SK-N-SH (cell line): ENCODE results near the gene DSCAM. TPM values are rescaled to one million over a fixed set of nuclear protein-coding genes. Genes with fewer than 3 reads are reported as not detected.

Experiments used
- CTCF ChIA-PET: fragments of 300-600, 350-600 bp; formaldehyde crosslinking; extraction: SDS; loops from one replicate; lab custom pipeline; 2021; lab: Yijun Ruan, JAX
- POLR2A ChIA-PET: fragments of 350-600 bp; sonication (Branson Sonifier 250); formaldehyde crosslinking; extraction: SDS; loops from one replicate; lab custom pipeline; 2020; ENCODE audit warnings: antibody characterized with exemption, inconsistent platforms; lab: Yijun Ruan, JAX
- DNase-seq: peaks from one replicate; pipeline ENCODE4 v3.0.0; 2012
- H2AFZ ChIP-seq: fragments of 200-600 bp; sonication (generic); 2 replicates; pipeline ENCODE4 v1.8.1; 2016; ENCODE audit warnings: antibody characterized with exemption, mild to moderate bottlenecking, low read depth
- H3F3A ChIP-seq: fragments of 200-600 bp; sonication (generic); replicated peaks from 2 replicates; pipeline ENCODE3; 2016; ENCODE audit warnings: antibody characterized with exemption, mild to moderate bottlenecking; ENCODE audit not compliant: insufficient read depth
- H3K27ac ChIP-seq, 2 experiments: fragments of 200-500 bp in 1 of 2; fragments of 200-600 bp in 1 of 2; sonication (Bioruptor generic) in 1 of 2; sonication (generic), shearing (Covaris generic) in 1 of 2; 2 replicates each; pipeline versions ENCODE4 v1.5.1 to v1.6.1; 2014 to 2016; ENCODE audit warnings: low read depth in 2 of 2, inconsistent platforms in 1 of 2, low read length in 1 of 2, mild to moderate bottlenecking in 1 of 2, mixed read lengths in 1 of 2
- H3K27me3 ChIP-seq: fragments of 200-600 bp; sonication (generic), shearing (Covaris generic); 2 replicates; pipeline ENCODE4 v1.6.1; 2016; ENCODE audit warnings: mixed run types; ENCODE audit not compliant: insufficient read depth
- H3K36me3 ChIP-seq, 2 experiments: fragments of 200-500 bp in 1 of 2; fragments of 200-600 bp in 1 of 2; sonication (Bioruptor generic) in 1 of 2; sonication (generic) in 1 of 2; replicated peaks in 1 of 2; 2 replicates each; pipeline versions ENCODE3 to v1.5.1; 2014 to 2016; ENCODE audit warnings: low read length in 1 of 2, mild to moderate bottlenecking in 1 of 2; ENCODE audit not compliant: insufficient read depth in 2 of 2, control insufficient read depth in 1 of 2
- H3K4me1 ChIP-seq, 2 experiments: fragments of 200-500 bp in 1 of 2; fragments of 200-600 bp in 1 of 2; sonication (Bioruptor generic) in 1 of 2; sonication (generic), shearing (Covaris generic) in 1 of 2; 2 replicates each; pipeline versions ENCODE4 v1.5.1 to v1.6.1; 2014 to 2016; ENCODE audit warnings: low read depth in 1 of 2, low read length in 1 of 2, mixed run types in 1 of 2; ENCODE audit not compliant: insufficient read depth in 2 of 2, control insufficient read depth in 1 of 2
- H3K4me2 ChIP-seq: fragments of 200-600 bp; sonication (generic), shearing (Covaris generic); 2 replicates; pipeline ENCODE4 v1.6.1; 2017; ENCODE audit warnings: mixed run types
- H3K4me3 ChIP-seq, 2 experiments: fragments of 200-500 bp in 1 of 2; fragments of 200-600 bp in 1 of 2; sonication (Bioruptor generic) in 1 of 2; sonication (generic), shearing (Covaris generic) in 1 of 2; 2 replicates each; pipeline versions ENCODE4 v1.5.1 to v1.8.1; 2014 to 2016; ENCODE audit warnings: low read depth in 2 of 2, inconsistent platforms in 1 of 2, low read length in 1 of 2, mild to moderate bottlenecking in 1 of 2, mixed read lengths in 1 of 2, moderate library complexity in 1 of 2
- H3K79me2 ChIP-seq: fragments of 200-600 bp; sonication (generic); 2 replicates; pipeline ENCODE4 v1.8.1; 2017; ENCODE audit warnings: mild to moderate bottlenecking; ENCODE audit not compliant: insufficient read depth
- H3K9ac ChIP-seq: fragments of 200-600 bp; sonication (generic); 2 replicates; pipeline ENCODE4 v1.6.1; 2017; ENCODE audit warnings: mixed run types
- H3K9me2 ChIP-seq: fragments of 200-600 bp; sonication (generic); 2 replicates; pipeline ENCODE4 v1.6.1; 2017; ENCODE audit warnings: mixed run types
- H3K9me3 ChIP-seq: fragments of 200-600 bp; sonication (generic); 2 replicates; pipeline ENCODE4 v1.6.1; 2017; ENCODE audit warnings: mixed run types, mild to moderate bottlenecking, moderate library complexity
- H4K20me1 ChIP-seq: fragments of 200-600 bp; sonication (generic); 2 replicates; pipeline ENCODE4 v1.6.1; 2017; ENCODE audit warnings: mild to moderate bottlenecking, mixed run types; ENCODE audit not compliant: insufficient read depth
- EP300 ChIP-seq, 2 experiments: IDR thresholded peaks; 2 replicates each; pipeline versions ENCODE4 v1.4.0 to v1.6.1; 2012; ENCODE audit warnings: borderline replicate concordance in 1 of 2, low read depth in 1 of 2, low read length in 1 of 2
- EZH2phosphoT487 ChIP-seq: fragments of 200-600 bp; sonication (generic); IDR thresholded peaks from 2 replicates; pipeline ENCODE4 v1.6.1; 2017; ENCODE audit warnings: low read depth, mixed run types, mild to moderate bottlenecking, antibody characterized with exemption, moderate library complexity, borderline replicate concordance
- FOXJ3 ChIP-seq: sonication (generic); formaldehyde crosslinking; IDR thresholded peaks from 2 replicates; pipeline ENCODE4 v1.5.1; 2020; ENCODE audit warnings: mild to moderate bottlenecking, missing genetic modification reagents
- FOXM1 ChIP-seq: IDR thresholded peaks from 2 replicates; pipeline ENCODE4 v1.4.0; 2012; ENCODE audit warnings: low read depth, mild to moderate bottlenecking
- MAX ChIP-seq: IDR thresholded peaks from 2 replicates; pipeline ENCODE4 v1.4.0; 2012; ENCODE audit warnings: low read depth
- MEF2A ChIP-seq: IDR thresholded peaks from 2 replicates; pipeline ENCODE4 v1.4.0; 2012; ENCODE audit warnings: low read depth, borderline replicate concordance
- NRF1 ChIP-seq: IDR thresholded peaks from 2 replicates; pipeline ENCODE4 v1.6.1; 2012; ENCODE audit warnings: low read depth, mild to moderate bottlenecking, low read length
- PBX3 ChIP-seq: IDR thresholded peaks from 2 replicates; pipeline ENCODE4; 2012
- POLR2AphosphoS5 ChIP-seq: IDR thresholded peaks from 2 replicates; pipeline ENCODE4 v1.6.1; 2012; ENCODE audit warnings: low read depth, low read length
- RAD21 ChIP-seq: IDR thresholded peaks from 2 replicates; pipeline ENCODE4 v1.6.1; 2012; ENCODE audit warnings: mild to moderate bottlenecking, low read length
- RFX5 ChIP-seq: IDR thresholded peaks from 2 replicates; pipeline ENCODE4 v1.6.1; 2012; ENCODE audit warnings: mild to moderate bottlenecking, improper control_type of control experiment, low read length
- RXRA ChIP-seq: IDR thresholded peaks from 2 replicates; pipeline ENCODE4 v1.4.0; 2012; ENCODE audit warnings: low read depth, mild to moderate bottlenecking, borderline replicate concordance
- SIN3A ChIP-seq: IDR thresholded peaks from 2 replicates; pipeline ENCODE4 v1.6.1; 2012; ENCODE audit warnings: low read depth, mild to moderate bottlenecking, low read length, moderate library complexity, borderline replicate concordance
- SMC3 ChIP-seq: IDR thresholded peaks from 2 replicates; pipeline ENCODE4 v1.6.1; 2012; ENCODE audit warnings: low read depth, low read length, improper control_type of control experiment
- TCF12 ChIP-seq: IDR thresholded peaks from 2 replicates; pipeline ENCODE4 v1.4.0; 2012
- TEAD4 ChIP-seq: IDR thresholded peaks from 2 replicates; pipeline ENCODE4 v1.4.0; 2012; ENCODE audit warnings: mild to moderate bottlenecking, borderline replicate concordance; ENCODE audit not compliant: insufficient read depth
- YY1 ChIP-seq: IDR thresholded peaks from 2 replicates; pipeline ENCODE4 v1.4.0; 2012; ENCODE audit warnings: low read depth, mild to moderate bottlenecking
- WGBS: methylation state at CpG from one replicate; pipeline ENCODE4 v1.1.6; 2017; ENCODE audit warnings: low lambda C conversion rate; 5-methylcytosine and 5-hydroxymethylcytosine counted together
- polyA plus RNA-seq, 3 experiments: library from polyadenylated mRNA; depleted of rRNA; stranded (reverse); fragments of >200 nt; gene quantifications; 2 replicates each; pipeline ENCODE4 v1.2.3, GENCODE V29; 2012
- TF ChIP-seq, protein P1 (sequence below): IDR thresholded peaks from 2 replicates; pipeline ENCODE4 v1.4.0; 2012; ENCODE audit warnings: low read depth, borderline replicate concordance
- TF ChIP-seq, protein P2 (sequence below): fragments of 200-600 bp; sonication (generic); IDR thresholded peaks from 2 replicates; pipeline ENCODE4 v1.6.1; 2017; ENCODE audit warnings: antibody characterized with exemption, mild to moderate bottlenecking, moderate library complexity
- TF ChIP-seq, protein P3 (sequence below): fragments of 150-350 bp; IDR thresholded peaks from 2 replicates; pipeline ENCODE4 v1.6.1; 2016; ENCODE audit warnings: mild to moderate bottlenecking, low read depth, low read length

Gene DSCAM
- polyA plus RNA-seq, 1 of the 3 experiments (the other 2 are of a cell fraction) = not detected

DNA sequence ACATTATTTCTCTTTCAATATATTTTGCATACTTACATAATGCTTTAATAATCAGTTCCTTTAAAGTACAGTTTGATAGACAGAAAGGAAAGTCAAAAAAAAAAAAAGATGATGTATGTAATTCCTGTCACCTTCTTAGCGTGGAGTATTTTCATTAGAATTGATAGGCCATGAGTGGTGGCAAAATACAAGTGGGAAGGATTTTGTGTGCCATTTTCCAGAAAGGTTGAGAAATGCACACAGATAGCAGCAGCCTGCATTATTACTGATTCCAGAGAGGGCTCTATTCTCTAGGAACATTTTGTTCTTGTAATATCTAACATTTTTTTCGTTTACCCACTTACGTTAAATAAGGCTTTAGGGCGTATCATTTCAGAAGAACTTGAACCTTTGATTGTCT, 475.6 kb downstream of the DSCAM start:
- TF ChIP-seq EP300 (IDR thresholded peaks at IDR 0.05; ENCODE audit: borderline replicate concordance in 1 of 2, low read depth in 1 of 2, low read length in 1 of 2) (no peak), NRF1 (no peak), TEAD4 (no peak), SMC3 (no peak), MAX (no peak), SIN3A (no peak), MEF2A (no peak), FOXJ3 (CRISPR knock-in tag) (no peak), PBX3 (no peak), FOXM1 (no peak), EZH2phosphoT487 (no peak), RFX5 (no peak), YY1 (no peak), TCF12 (no peak), POLR2AphosphoS5 (no peak), RAD21 (no peak), RXRA (no peak)
- TF ChIP-seq, protein P1, sequence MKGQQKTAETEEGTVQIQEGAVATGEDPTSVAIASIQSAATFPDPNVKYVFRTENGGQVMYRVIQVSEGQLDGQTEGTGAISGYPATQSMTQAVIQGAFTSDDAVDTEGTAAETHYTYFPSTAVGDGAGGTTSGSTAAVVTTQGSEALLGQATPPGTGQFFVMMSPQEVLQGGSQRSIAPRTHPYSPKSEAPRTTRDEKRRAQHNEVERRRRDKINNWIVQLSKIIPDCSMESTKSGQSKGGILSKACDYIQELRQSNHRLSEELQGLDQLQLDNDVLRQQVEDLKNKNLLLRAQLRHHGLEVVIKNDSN = no peak
- TF ChIP-seq, protein P2, sequence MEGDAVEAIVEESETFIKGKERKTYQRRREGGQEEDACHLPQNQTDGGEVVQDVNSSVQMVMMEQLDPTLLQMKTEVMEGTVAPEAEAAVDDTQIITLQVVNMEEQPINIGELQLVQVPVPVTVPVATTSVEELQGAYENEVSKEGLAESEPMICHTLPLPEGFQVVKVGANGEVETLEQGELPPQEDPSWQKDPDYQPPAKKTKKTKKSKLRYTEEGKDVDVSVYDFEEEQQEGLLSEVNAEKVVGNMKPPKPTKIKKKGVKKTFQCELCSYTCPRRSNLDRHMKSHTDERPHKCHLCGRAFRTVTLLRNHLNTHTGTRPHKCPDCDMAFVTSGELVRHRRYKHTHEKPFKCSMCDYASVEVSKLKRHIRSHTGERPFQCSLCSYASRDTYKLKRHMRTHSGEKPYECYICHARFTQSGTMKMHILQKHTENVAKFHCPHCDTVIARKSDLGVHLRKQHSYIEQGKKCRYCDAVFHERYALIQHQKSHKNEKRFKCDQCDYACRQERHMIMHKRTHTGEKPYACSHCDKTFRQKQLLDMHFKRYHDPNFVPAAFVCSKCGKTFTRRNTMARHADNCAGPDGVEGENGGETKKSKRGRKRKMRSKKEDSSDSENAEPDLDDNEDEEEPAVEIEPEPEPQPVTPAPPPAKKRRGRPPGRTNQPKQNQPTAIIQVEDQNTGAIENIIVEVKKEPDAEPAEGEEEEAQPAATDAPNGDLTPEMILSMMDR = no peak
- TF ChIP-seq, protein P3, sequence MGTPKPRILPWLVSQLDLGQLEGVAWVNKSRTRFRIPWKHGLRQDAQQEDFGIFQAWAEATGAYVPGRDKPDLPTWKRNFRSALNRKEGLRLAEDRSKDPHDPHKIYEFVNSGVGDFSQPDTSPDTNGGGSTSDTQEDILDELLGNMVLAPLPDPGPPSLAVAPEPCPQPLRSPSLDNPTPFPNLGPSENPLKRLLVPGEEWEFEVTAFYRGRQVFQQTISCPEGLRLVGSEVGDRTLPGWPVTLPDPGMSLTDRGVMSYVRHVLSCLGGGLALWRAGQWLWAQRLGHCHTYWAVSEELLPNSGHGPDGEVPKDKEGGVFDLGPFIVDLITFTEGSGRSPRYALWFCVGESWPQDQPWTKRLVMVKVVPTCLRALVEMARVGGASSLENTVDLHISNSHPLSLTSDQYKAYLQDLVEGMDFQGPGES = no peak
- no peak overlapping the region for H3K27ac ChIP-seq
- 37% methylated on average over 4 of the region's 4 CpGs for WGBS
- POLR2A ChIA-PET = no interaction called here
- CTCF ChIA-PET = interaction anchor here (2.7 kb wide), 1 partner anchor 15 kb away, joined by 12 read pairs; no protein-coding TSS in a partner anchor
- H3K4me1 ChIP-seq = no peaks in the 10 kb centered on the region
- H3K36me3 ChIP-seq = no peaks in the 10 kb centered on the region
- no peaks in the 10 kb centered on the region for H3K9me3 ChIP-seq
- H4K20me1 ChIP-seq = no peaks in the 10 kb centered on the region
- no peak overlapping the region for H3K9ac ChIP-seq
- no peaks in the 10 kb centered on the region for H3F3A ChIP-seq
- no peak overlapping the region for H2AFZ ChIP-seq
- H3K79me2 ChIP-seq = no peaks in the 10 kb centered on the region
- no peaks in the 10 kb centered on the region for H3K27me3 ChIP-seq
- no peaks in the 10 kb centered on the region for H3K9me2 ChIP-seq
- no peak overlapping the region for H3K4me3 ChIP-seq
- no peak for DNase-seq
- H3K4me2 ChIP-seq = no peak overlapping the region
